ENCODE measurements around the gene OR51A2.

- no peak for TF ChIP-seq SUZ12 (IDR thresholded peaks at IDR 0.05)
- no peak for TF ChIP-seq FOXA1 (IDR thresholded peaks at IDR 0.05)
- TF ChIP-seq TARDBP (IDR thresholded peaks at IDR 0.05): no peak
- TF ChIP-seq BHLHE40 (IDR thresholded peaks at IDR 0.05; ENCODE audit: borderline replicate concordance): no peak
- no peak for TF ChIP-seq HDGF (IDR thresholded peaks at IDR 0.05; ENCODE audit: borderline replicate concordance)
- no peak for TF ChIP-seq ARNT (IDR thresholded peaks at IDR 0.05)
- no peak for TF ChIP-seq FOXM1 (IDR thresholded peaks at IDR 0.05; ENCODE audit: borderline replicate concordance)
- no peak for TF ChIP-seq ELF4 (IDR thresholded peaks at IDR 0.05)
- TF ChIP-seq SP1 (IDR thresholded peaks at IDR 0.05): no peak
- no peak for TF ChIP-seq NFRKB (IDR thresholded peaks at IDR 0.05)
- no peak for TF ChIP-seq PKNOX1 (IDR thresholded peaks at IDR 0.05)
- TF ChIP-seq ZNF384 (IDR thresholded peaks at IDR 0.05): no peak
- TF ChIP-seq CTBP1 (IDR thresholded peaks at IDR 0.05; ENCODE audit: borderline replicate concordance): no peak
- no peak for TF ChIP-seq FOXK2 (IDR thresholded peaks at IDR 0.05)
These were observed 19.9 kb upstream of the OR51A2 start for GRCh38 chr11:4975436-4975835.

Measured in HEK293T (cell line).